NCI-H526 (cell line): ENCODE results near the gene IFT122.

Experiments used
- DNase-seq, 2 experiments: peaks; one replicate each; lab custom pipeline; 2025; lab: John Stamatoyannopoulos, UW

The IFT122 gene

GRCh38 chr3:129518038-129518561 is 78.1 kb downstream of the IFT122 start:
- DNase-seq, result no peak

GRCh38 chr3:129518581-129518980 is 78.6 kb downstream of the IFT122 start:
- DNase-seq, result no peak

- DNase-seq, result no peak
Observed at GRCh38 chr3:129519449-129519848, 79.4 kb downstream of the IFT122 start.

GRCh38 chr3:129519896-129520715 is 80.1 kb downstream of the IFT122 start:
- peak in 1 of 2 experiments; percentile 38 for DNase-seq

- no peak for DNase-seq
Observed at GRCh38 chr3:129520960-129521359, 80.9 kb downstream of the IFT122 start.

- peak; percentile 54 to 72 for DNase-seq
Observed at GRCh38 chr3:129521611-129522010, 81.6 kb downstream of the IFT122 start.

GRCh38 chr3:129522953-129523352 is 82.9 kb downstream of the IFT122 start:
- no peak for DNase-seq

GRCh38 chr3:129524081-129524480 is 84.1 kb downstream of the IFT122 start:
- DNase-seq, result no peak

GRCh38 chr3:129525341-129525968 is 85.4 kb downstream of the IFT122 start:
- no peak for DNase-seq

- no peak for DNase-seq
Observed at GRCh38 chr3:129526121-129526900, 86.3 kb downstream of the IFT122 start.

- no peak for DNase-seq
Observed at GRCh38 chr3:129527262-129527661, 87.2 kb downstream of the IFT122 start.

GRCh38 chr3:129528589-129529100 is 88.6 kb downstream of the IFT122 start, which contains the start of gene RHO:
Gene RHO (plus strand): TSS chr3:129528639. CDS start chr3:129528734, 95 bp downstream.
- no peak for DNase-seq

GRCh38 chr3:129529436-129530210 is 89.6 kb downstream of the IFT122 start:
- no peak for DNase-seq

GRCh38 chr3:129530251-129530791 is 90.3 kb downstream of the IFT122 start:
- no peak for DNase-seq

- DNase-seq, result no peak
Observed at GRCh38 chr3:129530821-129531220, 90.8 kb downstream of the IFT122 start.

GRCh38 chr3:129531699-129532098 is 91.7 kb downstream of the IFT122 start:
- no peak for DNase-seq

- DNase-seq, result no peak
Observed at GRCh38 chr3:129532261-129532660, 92.2 kb downstream of the IFT122 start.

GRCh38 chr3:129533406-129533805 is 93.4 kb downstream of the IFT122 start:
- DNase-seq, result no peak

- DNase-seq, result no peak
Observed at GRCh38 chr3:129534428-129535027, 94.5 kb downstream of the IFT122 start.

GRCh38 chr3:129535075-129535474 is 95.1 kb downstream of the IFT122 start:
- DNase-seq, result no peak

- no peak for DNase-seq
Observed at GRCh38 chr3:129536374-129536667, 96.3 kb downstream of the IFT122 start.
